ENCODE data around the gene NSFL1C. TPM values are rescaled to one million over a fixed set of nuclear protein-coding genes. Genes with fewer than 3 reads are reported as not detected.

NSFL1C gene
- total RNA-seq, 1 donor = 22.0 TPM

GRCh38 chr20:1446536-1446935, 20.1 kb downstream of the NSFL1C start:
- no peak overlapping the region for H3K4me3 ChIP-seq (ENCODE audit: low read depth, low read length)
- DNase-seq (ENCODE audit: low read depth) = no peak
- no peak for TF ChIP-seq CTCF (IDR thresholded peaks at IDR 0.05; ENCODE audit: insufficient read depth, low read depth, low read length)

- DNase-seq (ENCODE audit: low read depth) = no peak
- no peak overlapping the region for H3K4me3 ChIP-seq (ENCODE audit: low read depth, low read length)
- TF ChIP-seq CTCF (IDR thresholded peaks at IDR 0.05; ENCODE audit: insufficient read depth, low read depth, low read length) = no peak
Observed at GRCh38 chr20:1443085-1443484, 23.6 kb downstream of the NSFL1C start.

GRCh38 chr20:1442304-1442703, 24.3 kb downstream of the NSFL1C start:
- no peak for DNase-seq (ENCODE audit: low read depth)
- TF ChIP-seq CTCF (IDR thresholded peaks at IDR 0.05; ENCODE audit: insufficient read depth, low read depth, low read length) = no peak
- H3K4me3 ChIP-seq (ENCODE audit: low read depth, low read length) = no peak overlapping the region

- DNase-seq (ENCODE audit: low read depth) = no peak
- no peak for TF ChIP-seq CTCF (IDR thresholded peaks at IDR 0.05; ENCODE audit: insufficient read depth, low read depth, low read length)
- H3K4me3 ChIP-seq (ENCODE audit: low read depth, low read length) = no peak overlapping the region
Observed at GRCh38 chr20:1441133-1441532, 25.5 kb downstream of the NSFL1C start.

GRCh38 chr20:1440024-1440423, 26.6 kb downstream of the NSFL1C start:
- peak; percentile 51 for TF ChIP-seq CTCF (IDR thresholded peaks at IDR 0.05; ENCODE audit: insufficient read depth, low read depth, low read length)
- no peak overlapping the region for H3K4me3 ChIP-seq (ENCODE audit: low read depth, low read length)
- DNase-seq (ENCODE audit: low read depth) = no peak

GRCh38 chr20:1438361-1438760, 28.3 kb downstream of the NSFL1C start:
- DNase-seq (ENCODE audit: low read depth) = no peak
- TF ChIP-seq CTCF (IDR thresholded peaks at IDR 0.05; ENCODE audit: insufficient read depth, low read depth, low read length) = no peak

GRCh38 chr20:1437235-1437904, 29.3 kb downstream of the NSFL1C start:
- TF ChIP-seq CTCF (IDR thresholded peaks at IDR 0.05; ENCODE audit: insufficient read depth, low read depth, low read length) = peak; percentile 90
- H3K4me3 ChIP-seq (ENCODE audit: low read depth, low read length) = no peak overlapping the region
- DNase-seq (ENCODE audit: low read depth) = peak; percentile 89

More at GRCh38 chr20:1438361-1438760, 28.3 kb downstream of the NSFL1C start:
- no peak overlapping the region for H3K4me3 ChIP-seq (ENCODE audit: low read depth, low read length)

Measured in fibroblast of villous mesenchyme (primary cell).